Right lobe of liver (tissue), 6 donors: Measurements from ENCODE around the gene PRICKLE3. TPM values are rescaled to one million over a fixed set of nuclear protein-coding genes. Genes with fewer than 3 reads are reported as not detected.

Source experiments
- ATAC-seq, 4 donors: fragments of 200-7000 bp; cut with Tn5 transposase; one replicate each; pipeline ENCODE4 v1.9.1; 2020; ENCODE audit warnings: mild to moderate bottlenecking in 4 of 4, moderate library complexity in 4 of 4
- DNase-seq, 3 donors: peaks; one replicate each; pipeline ENCODE4 v3.0.0-alpha.2; 2020
- H3K27ac ChIP-seq, 3 donors: fragments of 200-600 bp; one replicate each; pipeline ENCODE4 v1.8.0; 2022
- H3K27me3 ChIP-seq, 2 donors: fragments of 200-600 bp; one replicate each; pipeline ENCODE4 v1.8.0; 2022
- H3K36me3 ChIP-seq, 4 donors: fragments of 200-600 bp; sonication (generic) in 1 of 4; one replicate each; pipeline versions ENCODE4 v1.5.1 to v1.8.0; 2017 to 2022; ENCODE audit warnings: control low read depth in 1 of 4
- H3K4me1 ChIP-seq, 4 donors: fragments of 200-600 bp; sonication (generic) in 1 of 4; one replicate each; pipeline versions ENCODE4 v1.5.1 to v1.8.0; 2017 to 2022; ENCODE audit warnings: control low read depth in 1 of 4
- H3K4me3 ChIP-seq, 3 donors: fragments of 200-600 bp; one replicate each; pipeline ENCODE4 v1.8.0; 2022
- H3K9me3 ChIP-seq, 4 donors: fragments of 200-600 bp; sonication (generic) in 1 of 4; one replicate each; pipeline versions ENCODE4 v1.5.1 to v1.8.0; 2017 to 2022; ENCODE audit warnings: control low read depth in 1 of 4
- CTCF ChIP-seq, 4 donors: fragments of 200-600 bp in 3 of 4; fragments of 450-650 bp in 1 of 4; IDR thresholded peaks; one replicate each; pipeline versions ENCODE4 v1.5.1 to v1.8.0; 2016 to 2022; ENCODE audit warnings: antibody characterized with exemption in 4 of 4, mild to moderate bottlenecking in 2 of 4
- POLR2A ChIP-seq: fragments of 450-650 bp; IDR thresholded peaks from one replicate; pipeline ENCODE4 v1.6.1; 2017; ENCODE audit warnings: antibody characterized with exemption, mild to moderate bottlenecking
- WGBS: methylation state at CpG from one replicate; pipeline ENCODE4 v1.1.6; 2018; ENCODE audit warnings: low coverage, low lambda C conversion rate; ENCODE audit not compliant: insufficient coverage; ENCODE audit errors: missing lambda C conversion rate; 5-methylcytosine and 5-hydroxymethylcytosine counted together
- intact Hi-C, 2 donors: fragments of 100-400 bp; cut with DNase I; formaldehyde crosslinking; loops; one replicate each; pipeline versions ENCODE4 v1.11.2 to v1.14.1; 2022
- total RNA-seq, 6 experiments: library from RNA; depleted of rRNA in 2 of 6; stranded (reverse); fragments of >200 nt in 2 of 6; fragmentation: NEBNext Ultra II Directional in 3 of 6; extraction: Animal tissue kit (Norgen Biotek cat#: 25700) in 3 of 6; gene quantifications; one replicate each; pipeline versions ENCODE4 v1.1.0 to v1.2.4, GENCODE V29; 2016 to 2023
- donor health status: DM: no; HTN: yes; CAD: no.
- donor health status: DM: no; HTN: no; CAD: no.
- donor health status: DM: no; HTN: no; CAD: no.
- donor health status: DM: no; HTN: yes; CAD: no.
- donor health status: DM: no; HTN: yes; CAD: no.

The PRICKLE3 gene
- total RNA-seq, 6 experiments from 2014 or later = 3.8 to 6.4 (median 5.0) TPM

- intact Hi-C loops = no loop called here
- no peaks in the 10 kb centered on the region for H3K4me1 ChIP-seq
- no peaks in the 10 kb centered on the region for H3K9me3 ChIP-seq
- ATAC-seq (no peak), DNase-seq (no peak)
- no peak overlapping the region for H3K27ac ChIP-seq
- TF ChIP-seq POLR2A (no peak), CTCF (IDR thresholded peaks at IDR 0.05) (no peak)
- no peaks in the 10 kb centered on the region for H3K36me3 ChIP-seq
- H3K4me3 ChIP-seq = no peak overlapping the region
- H3K27me3 ChIP-seq = no peaks in the 10 kb centered on the region
- 22% methylated on average over 2 of the region's 4 CpGs for WGBS
These were observed 18.5 kb upstream of the PRICKLE3 start for GRCh38 chrX:49204709-49205108.

GRCh38 chrX:49204017-49204416 lies 17.8 kb upstream of the PRICKLE3 start:
- 70% methylated on average over 6 of the region's 6 CpGs for WGBS

GRCh38 chrX:49203536-49203935 lies 17.4 kb upstream of the PRICKLE3 start:
- ATAC-seq (no peak), DNase-seq (no peak)
- no peak overlapping the region for H3K4me3 ChIP-seq
- intact Hi-C loops = no loop called here
- H3K4me1 ChIP-seq = no peaks in the 10 kb centered on the region
- H3K9me3 ChIP-seq = no peaks in the 10 kb centered on the region
- no peaks in the 10 kb centered on the region for H3K36me3 ChIP-seq
- no peaks in the 10 kb centered on the region for H3K27me3 ChIP-seq
- H3K27ac ChIP-seq = no peak overlapping the region
- 46% methylated on average over 3 of the region's 3 CpGs for WGBS
- TF ChIP-seq CTCF (IDR thresholded peaks at IDR 0.05) (no peak), POLR2A (no peak)

More at GRCh38 chrX:49204017-49204416, 17.8 kb upstream of the PRICKLE3 start:
- ATAC-seq = no peak
- DNase-seq = no peak
- H3K27ac ChIP-seq = no peak overlapping the region
- no peaks in the 10 kb centered on the region for H3K27me3 ChIP-seq
- no peaks in the 10 kb centered on the region for H3K9me3 ChIP-seq
- no peaks in the 10 kb centered on the region for H3K4me1 ChIP-seq
- TF ChIP-seq CTCF (IDR thresholded peaks at IDR 0.05) = no peak
- no peak for TF ChIP-seq POLR2A
- intact Hi-C loops = no loop called here
- no peak overlapping the region for H3K4me3 ChIP-seq
- no peaks in the 10 kb centered on the region for H3K36me3 ChIP-seq

- Histone ChIP-seq H3K27me3 (no peaks in the 10 kb centered on the region), H3K4me1 (no peaks in the 10 kb centered on the region), H3K4me3 (no peak overlapping the region), H3K27ac (no peak overlapping the region), H3K36me3 (no peaks in the 10 kb centered on the region), H3K9me3 (no peaks in the 10 kb centered on the region)
- DNase-seq = no peak
- 68% methylated on average over 2 of the region's 2 CpGs for WGBS
- intact Hi-C loops = no loop called here
- ATAC-seq = no peak
- TF ChIP-seq POLR2A (no peak), CTCF (IDR thresholded peaks at IDR 0.05) (no peak)
These were observed 15.8 kb upstream of the PRICKLE3 start for GRCh38 chrX:49202022-49202421.
